ENCODE measurements around the gene ZBED3.

DNA sequence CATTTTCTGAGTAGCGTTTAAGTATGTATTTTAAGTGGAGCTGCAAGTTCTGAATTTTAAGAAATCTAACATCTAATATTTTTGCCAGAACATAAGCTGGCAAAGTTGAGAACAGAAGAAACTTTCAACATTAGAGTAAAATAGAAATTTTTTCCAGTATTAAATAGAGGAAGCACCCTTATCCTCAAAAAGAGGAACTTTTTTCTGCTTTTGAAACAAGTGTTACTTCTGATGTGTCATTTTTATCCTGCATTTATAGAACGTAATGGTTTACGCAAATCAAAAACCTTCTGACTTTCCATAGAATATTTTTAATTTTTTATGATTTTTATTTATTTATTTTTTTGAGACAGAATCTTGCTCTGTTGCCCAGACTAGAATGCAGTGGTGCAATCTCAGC is 21.8 kb downstream of the ZBED3 start:
- TF ChIP-seq CTCF (IDR thresholded peaks at IDR 0.05; ENCODE audit: low read depth, low read length), result no peak
- TF ChIP-seq POLR2A (IDR thresholded peaks at IDR 0.05; ENCODE audit: extremely low read depth, insufficient read length), result no peak

Data from NB4 (cell line).